GM10266 (cell line): ENCODE data around the gene C1orf210.

Experiments used
- DNase-seq: peaks from one replicate; pipeline ENCODE4 v3.0.0; 2012; ENCODE audit errors: extremely low spot score
- TF ChIP-seq, protein P1 (sequence below): IDR thresholded peaks from 2 replicates; pipeline ENCODE4 v1.5.1; 2012; ENCODE audit warnings: mild to moderate bottlenecking, low read depth; ENCODE audit not compliant: control insufficient read depth, insufficient read depth; ENCODE audit errors: missing control alignments

Gene C1orf210

DNA sequence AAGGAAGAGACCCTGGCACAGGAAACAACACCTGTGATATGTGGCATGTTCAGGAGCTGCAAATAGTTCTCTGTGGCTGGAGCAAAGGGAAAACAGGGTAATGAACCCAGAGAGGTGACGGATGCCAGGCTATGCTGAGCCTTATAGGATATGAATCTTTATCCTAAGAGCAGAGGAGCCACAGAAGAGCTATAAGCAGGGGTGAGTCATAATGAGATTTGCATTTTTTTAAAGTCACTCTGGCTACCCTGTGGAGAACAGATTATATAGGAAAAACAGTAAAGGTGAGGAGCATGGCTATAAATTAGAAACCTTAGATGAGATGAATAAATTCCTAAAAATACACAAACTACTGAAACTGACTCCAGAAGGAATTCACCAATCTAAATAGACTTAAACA is 39.4 kb upstream of the C1orf210 start:
- DNase-seq, result no peak
- TF ChIP-seq, protein P1, sequence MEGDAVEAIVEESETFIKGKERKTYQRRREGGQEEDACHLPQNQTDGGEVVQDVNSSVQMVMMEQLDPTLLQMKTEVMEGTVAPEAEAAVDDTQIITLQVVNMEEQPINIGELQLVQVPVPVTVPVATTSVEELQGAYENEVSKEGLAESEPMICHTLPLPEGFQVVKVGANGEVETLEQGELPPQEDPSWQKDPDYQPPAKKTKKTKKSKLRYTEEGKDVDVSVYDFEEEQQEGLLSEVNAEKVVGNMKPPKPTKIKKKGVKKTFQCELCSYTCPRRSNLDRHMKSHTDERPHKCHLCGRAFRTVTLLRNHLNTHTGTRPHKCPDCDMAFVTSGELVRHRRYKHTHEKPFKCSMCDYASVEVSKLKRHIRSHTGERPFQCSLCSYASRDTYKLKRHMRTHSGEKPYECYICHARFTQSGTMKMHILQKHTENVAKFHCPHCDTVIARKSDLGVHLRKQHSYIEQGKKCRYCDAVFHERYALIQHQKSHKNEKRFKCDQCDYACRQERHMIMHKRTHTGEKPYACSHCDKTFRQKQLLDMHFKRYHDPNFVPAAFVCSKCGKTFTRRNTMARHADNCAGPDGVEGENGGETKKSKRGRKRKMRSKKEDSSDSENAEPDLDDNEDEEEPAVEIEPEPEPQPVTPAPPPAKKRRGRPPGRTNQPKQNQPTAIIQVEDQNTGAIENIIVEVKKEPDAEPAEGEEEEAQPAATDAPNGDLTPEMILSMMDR, result no peak

DNA sequence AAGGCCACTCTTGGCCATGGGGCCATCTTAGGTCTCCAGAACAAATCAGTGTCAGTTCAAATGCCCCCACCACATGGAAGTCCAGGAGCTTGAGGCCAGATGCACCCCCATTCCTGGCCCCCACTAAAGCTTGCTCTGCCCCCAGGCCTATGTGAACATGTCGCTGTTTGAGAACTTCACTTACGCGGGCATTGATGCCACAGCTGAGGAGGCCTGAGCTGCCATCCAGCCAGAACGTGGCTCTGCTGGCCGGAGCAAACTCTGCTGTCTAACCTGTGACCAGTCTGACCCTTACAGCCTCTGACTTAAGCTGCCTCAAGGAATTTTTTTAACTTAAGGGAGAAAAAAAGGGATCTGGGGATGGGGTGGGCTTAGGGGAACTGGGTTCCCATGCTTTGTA is 37.1 kb upstream of the C1orf210 start:
- TF ChIP-seq, protein P1, result no peak
- DNase-seq, result no peak

DNA sequence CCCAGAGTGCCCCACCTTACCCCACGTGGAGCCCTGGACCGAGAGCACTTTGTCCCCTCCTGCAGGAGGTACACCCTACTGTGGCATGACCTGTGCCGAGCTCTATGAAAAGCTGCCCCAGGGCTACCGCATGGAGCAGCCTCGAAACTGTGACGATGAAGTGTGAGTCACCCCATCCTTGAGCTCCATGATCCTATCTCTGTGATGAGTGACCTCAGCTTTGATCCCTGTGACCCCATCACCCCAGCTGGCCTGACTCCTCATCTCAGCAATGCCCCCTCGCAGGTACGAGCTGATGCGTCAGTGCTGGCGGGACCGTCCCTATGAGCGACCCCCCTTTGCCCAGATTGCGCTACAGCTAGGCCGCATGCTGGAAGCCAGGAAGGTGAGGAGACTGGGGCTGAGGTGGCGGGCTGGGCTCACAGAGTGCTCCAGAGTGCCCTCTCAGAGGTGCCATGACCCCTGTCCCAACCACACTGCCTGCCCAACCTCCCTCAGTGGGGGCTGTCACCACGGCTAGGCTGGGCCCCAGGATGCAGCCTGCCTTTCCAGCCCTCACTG is 36.0 kb upstream of the C1orf210 start:
- TF ChIP-seq, protein P1, result no peak
- DNase-seq, result no peak

DNA sequence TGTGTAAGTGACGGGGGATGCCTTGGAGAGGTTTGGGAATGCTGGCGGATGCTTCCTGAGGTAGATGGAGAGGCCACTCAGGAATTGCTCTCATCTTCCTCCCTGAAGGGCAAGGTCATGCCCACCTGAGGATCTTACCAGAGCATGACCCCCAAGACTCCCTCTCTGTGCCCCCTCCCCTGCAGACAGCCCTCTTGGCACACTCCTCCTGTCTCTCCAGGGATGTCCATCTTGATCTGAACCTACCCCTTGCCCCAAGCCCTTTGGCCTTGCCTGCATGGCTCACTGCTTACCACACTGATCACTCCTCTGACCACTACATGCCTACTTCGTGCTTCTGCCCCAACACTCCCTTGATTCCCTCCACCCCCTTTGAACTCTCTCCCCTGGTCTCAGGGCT is 34.4 kb upstream of the C1orf210 start:
- DNase-seq, result no peak
- TF ChIP-seq, protein P1, result no peak

DNA sequence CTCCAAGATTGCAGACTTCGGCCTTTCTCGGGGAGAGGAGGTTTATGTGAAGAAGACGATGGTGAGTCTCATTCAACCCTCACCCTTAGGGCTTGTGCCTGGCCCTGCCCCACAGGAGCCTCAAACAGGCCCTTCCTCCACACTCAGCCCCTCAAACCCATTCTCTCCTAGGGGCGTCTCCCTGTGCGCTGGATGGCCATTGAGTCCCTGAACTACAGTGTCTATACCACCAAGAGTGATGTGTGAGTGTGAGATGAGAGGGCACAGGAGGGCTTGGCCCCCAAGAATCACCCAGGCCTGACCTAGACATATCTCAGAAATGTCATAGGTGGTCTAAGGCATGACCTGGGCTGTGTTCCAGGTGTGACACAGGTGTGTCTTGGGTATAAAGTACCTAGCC is 33.9 kb upstream of the C1orf210 start:
- TF ChIP-seq, protein P1, result no peak
- no peak for DNase-seq

DNA sequence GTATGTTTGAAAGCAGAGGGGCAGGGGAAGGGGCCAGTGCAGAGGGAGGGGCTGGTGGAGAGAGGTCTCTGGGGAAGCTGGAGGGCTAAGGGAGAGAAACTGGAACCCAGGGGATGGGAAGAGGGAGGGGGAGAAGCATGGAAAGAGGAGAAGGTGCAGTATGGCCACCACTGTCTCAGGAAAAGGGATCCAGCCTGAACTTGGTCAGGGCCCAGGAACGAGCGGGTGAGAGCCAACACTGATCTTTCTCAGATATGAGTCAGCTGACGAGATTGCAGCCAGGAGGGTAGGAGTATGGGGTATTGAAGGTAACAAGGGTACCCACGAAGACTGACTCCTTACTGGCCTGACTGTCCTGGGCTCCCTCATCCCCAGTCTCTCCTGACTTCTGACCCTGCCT is 33.5 kb upstream of the C1orf210 start:
- TF ChIP-seq, protein P1, result no peak
- DNase-seq, result no peak

DNA sequence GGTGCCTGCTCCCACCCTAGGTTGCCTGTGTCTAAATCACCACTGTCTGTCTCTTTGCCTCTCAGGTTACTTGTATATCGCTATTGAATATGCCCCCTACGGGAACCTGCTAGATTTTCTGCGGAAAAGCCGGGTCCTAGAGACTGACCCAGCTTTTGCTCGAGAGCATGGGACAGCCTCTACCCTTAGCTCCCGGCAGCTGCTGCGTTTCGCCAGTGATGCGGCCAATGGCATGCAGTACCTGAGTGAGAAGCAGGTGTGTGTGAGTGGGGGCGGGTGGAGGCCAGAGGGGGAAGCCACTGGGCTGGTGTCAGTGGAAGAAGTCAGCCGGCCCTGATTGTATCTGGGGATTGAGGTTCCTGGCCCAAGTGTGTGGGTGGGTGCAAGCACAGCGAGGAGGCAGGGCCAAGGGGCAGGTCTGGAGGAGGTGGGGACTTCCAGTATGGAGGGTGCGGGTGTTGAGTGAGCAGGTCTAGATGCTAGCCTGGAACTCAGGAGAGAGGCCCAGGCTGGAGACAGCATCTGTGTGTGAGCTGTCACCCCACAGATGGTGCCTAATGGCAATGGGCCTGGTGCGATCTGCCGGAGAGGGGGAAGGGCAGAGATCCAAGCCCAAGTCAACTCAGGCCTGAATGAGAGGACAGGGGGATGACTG is 32.6 kb upstream of the C1orf210 start:
- no peak for DNase-seq
- TF ChIP-seq, protein P1, result no peak
